GM12865 (cell line): ENCODE results near the gene RPAP3.
A peak's percentile ranks its signal among the peaks of the same experiment; 100 is the strongest.

Source experiments
- DNase-seq: peaks from one replicate; pipeline ENCODE4 v3.0.0; 2010; ENCODE audit warnings: low read depth
- H3K4me3 ChIP-seq: 2 replicates; pipeline ENCODE4 v1.5.1; 2011; ENCODE audit warnings: mild to moderate bottlenecking, low read depth, low read length, control low read depth
- CTCF ChIP-seq: IDR thresholded peaks from 2 replicates; pipeline ENCODE4 v1.5.1; 2011; ENCODE audit warnings: low read length, control low read depth, low read depth, inconsistent platforms; ENCODE audit not compliant: insufficient read depth; ENCODE audit errors: missing control alignments

Gene RPAP3

DNA sequence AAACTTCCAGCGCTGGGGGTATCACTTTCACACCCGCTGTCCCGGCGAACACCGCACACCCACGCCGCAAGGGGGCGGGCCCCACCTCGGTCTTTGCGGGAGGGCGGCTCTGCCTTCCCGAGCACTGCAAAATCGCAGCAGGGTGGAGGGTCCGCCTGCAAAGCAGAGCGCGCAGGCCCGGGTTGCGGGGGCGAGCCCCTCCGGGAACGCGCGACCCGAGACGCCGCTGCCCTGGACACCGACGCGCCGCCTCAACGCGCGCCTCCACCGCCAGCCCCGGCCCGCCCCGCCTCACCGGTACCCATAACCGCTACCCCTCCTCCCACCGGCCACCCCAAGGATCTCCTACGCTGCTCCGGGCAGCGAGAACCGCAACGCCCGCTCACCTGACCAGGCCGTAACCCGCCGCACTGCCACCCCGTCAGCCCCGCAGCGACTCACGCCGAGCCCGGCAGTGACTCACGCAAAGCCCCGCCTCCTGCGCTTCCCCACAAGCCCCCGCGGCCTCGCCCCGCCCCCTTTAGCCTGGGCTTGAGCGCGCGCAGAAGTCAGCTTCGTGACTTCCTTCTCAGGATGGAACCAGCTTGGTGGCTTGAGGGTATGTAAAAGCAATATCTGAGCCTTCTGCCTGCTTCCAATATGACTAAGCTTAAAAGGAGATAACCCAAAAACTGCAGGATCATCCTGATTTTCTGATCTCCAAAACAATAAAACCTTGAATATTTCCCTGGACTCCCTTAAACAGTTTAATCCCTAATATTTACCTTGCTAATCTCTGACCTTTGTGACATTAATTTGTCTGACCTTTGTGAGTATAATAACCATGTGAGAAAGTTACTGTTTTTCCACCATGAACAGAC, at the start of gene RPAP3:
TSS of gene RPAP3 (minus strand) at position 465 of the 860 bp plus-strand sequence. CDS start 3,190 bp downstream, outside the sequence.
- peak; percentile 97 for DNase-seq
- TF ChIP-seq CTCF, result peak; percentile 62
- H3K4me3 ChIP-seq, result peak within 1 kb of the TSS; percentile 91

DNA sequence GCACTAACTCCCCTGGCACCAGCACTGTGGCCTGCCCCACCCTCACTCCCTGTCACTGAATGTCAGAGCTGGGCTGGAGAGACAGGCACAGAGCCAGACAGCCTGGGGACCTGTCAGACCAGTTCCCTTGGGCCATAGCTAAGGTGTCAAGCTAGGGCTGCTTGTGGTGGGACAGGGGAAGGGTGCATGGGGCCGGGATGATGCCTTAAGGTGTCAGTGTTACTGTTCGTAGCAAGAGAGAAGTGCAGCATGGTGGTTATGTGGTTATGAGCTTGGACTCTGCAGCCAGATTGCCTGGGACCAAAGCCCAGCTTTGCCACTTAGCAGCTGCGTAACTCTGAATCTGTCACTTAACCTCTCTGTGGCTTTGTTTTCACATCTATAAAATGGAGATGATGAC, 49.1 kb upstream of the RPAP3 start:
- peak; percentile 66 for DNase-seq
- TF ChIP-seq CTCF, result no peak
- H3K4me3 ChIP-seq, result peak overlapping the region; percentile 58

DNA sequence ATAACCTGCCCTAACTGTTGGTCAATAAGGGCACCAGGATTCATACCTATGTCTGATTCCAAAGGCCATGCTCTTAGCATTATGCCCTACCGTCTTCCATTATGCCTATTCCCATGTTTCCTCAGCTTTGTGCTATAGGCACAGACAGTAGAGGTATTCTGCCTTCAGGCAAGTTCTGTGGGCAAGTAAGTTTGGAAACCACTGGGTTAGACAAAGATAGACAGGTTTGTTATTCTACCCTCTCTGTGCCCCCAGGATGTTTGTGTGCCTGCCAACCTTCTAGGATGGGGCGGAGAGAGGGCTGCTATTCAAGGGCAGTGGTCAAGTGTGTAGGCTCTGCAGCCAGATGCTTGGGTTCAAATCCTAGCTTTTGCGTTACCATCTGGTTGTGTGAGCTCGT, 48.3 kb upstream of the RPAP3 start:
- no peak overlapping the region for H3K4me3 ChIP-seq

DNA sequence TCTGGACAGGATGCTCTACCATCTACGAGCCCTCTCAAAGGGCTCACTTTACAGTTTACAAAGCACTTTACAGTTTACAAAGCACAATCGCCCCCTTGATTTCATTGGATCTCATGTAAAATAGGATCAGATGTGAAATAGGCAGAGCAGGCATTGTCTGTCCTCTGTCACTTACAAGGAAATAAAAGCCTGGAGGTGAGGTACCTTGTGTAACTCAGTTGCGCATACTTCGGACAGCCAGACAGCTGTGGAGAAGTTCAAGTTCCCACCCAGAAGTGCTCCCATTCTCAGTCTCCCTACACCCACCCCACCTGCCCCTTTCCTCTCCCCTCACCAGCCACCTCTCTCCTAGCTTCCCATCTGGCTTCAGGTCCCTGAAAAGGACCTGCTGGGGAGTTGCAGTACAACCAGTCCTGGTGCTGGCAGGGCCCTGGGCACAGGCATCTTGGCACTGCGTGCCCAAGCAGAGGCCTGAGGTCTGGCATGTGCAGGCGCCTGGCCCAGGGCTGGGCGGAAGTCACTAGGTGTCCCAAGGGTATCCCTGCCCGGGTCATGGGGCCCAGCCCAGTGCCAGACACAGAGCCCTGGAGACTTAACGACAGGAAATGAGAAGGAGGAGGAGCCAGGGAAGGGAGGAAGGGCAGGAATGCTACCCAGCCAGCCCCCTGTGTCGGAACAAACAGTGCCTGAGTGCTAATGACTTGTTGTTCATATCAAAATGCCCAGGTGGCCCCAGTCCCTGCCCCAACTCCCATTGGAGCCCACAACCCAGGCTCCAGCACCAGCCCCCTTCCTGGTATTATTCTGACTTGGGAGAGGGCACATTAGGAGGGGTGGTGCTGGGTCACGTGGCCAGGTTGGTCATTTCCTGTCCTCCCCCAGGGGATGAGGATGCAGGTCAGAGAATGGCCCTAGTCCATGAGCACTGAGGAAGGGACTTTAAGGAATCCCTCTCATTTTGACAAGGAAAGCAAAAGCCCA, 47.5 kb upstream of the RPAP3 start:
- peak; percentile 37 for DNase-seq
- TF ChIP-seq CTCF, result no peak
- H3K4me3 ChIP-seq, result no peak overlapping the region

More for the DNA sequence above, 48.3 kb upstream of the RPAP3 start:
- no peak for DNase-seq
- no peak for TF ChIP-seq CTCF

DNA sequence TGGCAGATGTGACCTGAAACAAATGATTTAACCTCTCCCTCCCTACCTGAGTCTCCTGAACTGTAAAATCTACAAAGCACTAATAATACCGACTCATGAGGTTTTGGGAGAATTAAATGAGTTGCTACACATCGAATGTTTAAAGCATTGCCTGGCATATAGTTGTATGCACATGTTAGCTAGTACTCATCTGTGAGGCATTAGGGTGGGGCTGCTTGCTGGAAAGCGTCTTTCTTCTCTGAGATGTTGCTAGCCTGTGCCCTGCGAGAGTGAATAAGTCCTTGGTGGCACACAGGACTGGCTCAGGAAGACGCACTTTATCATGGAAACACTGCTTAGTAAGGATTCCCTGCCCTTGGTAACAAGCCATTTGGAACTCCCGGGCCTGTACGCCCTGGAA, 46.7 kb upstream of the RPAP3 start:
- no peak for TF ChIP-seq CTCF
- DNase-seq, result no peak
- no peak overlapping the region for H3K4me3 ChIP-seq

DNA sequence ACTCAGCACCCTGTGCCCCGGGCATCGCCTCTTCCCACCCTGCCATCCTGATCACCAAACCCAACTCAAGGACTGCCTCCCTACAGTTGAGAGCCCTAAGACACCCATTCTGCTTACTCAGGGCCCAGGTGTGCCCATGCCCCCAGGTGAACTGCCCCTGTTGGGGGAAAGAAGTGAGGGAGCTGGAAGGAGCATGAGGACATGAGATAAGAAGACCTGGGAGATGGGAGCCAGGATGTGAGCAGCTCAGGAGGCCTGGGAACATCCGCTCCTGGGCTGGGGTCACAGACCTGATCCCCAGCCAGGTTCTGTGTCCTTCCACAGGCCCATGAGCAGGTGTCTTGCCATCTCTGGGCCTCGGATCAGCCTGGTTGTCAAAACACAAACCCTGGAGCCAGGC, 46.3 kb upstream of the RPAP3 start:
- no peak for DNase-seq

More for the DNA sequence above, 46.3 kb upstream of the RPAP3 start:
- no peak overlapping the region for H3K4me3 ChIP-seq
- TF ChIP-seq CTCF, result no peak
